A549 (cell line): ENCODE data around the gene CNKSR3.

Experiments used
- CBX2 ChIP-seq: fragments of 200-600 bp; sonication (generic); IDR thresholded peaks from 2 replicates; pipeline ENCODE4 v1.6.1; 2016; ENCODE audit warnings: low read depth, mild to moderate bottlenecking, borderline replicate concordance
- CEBPB ChIP-seq, 2 experiments: fragments of >200 bp in 1 of 2; sonication (Bioruptor Twin) in 1 of 2; formaldehyde crosslinking in 1 of 2; IDR thresholded peaks; 2 replicates each; pipeline ENCODE4 v1.6.1; 2012 to 2016
- CTCF ChIP-seq: fragments of >200 bp; sonication (Bioruptor Twin); formaldehyde crosslinking; IDR thresholded peaks from 3 replicates; pipeline ENCODE4 v1.5.1; 2016
- EHF ChIP-seq: fragments of 250-450 bp; sonication (Bioruptor Pico); IDR thresholded peaks from 2 replicates; pipeline ENCODE4 v1.5.0; 2020; ENCODE audit warnings: mild to moderate bottlenecking
- JUNB ChIP-seq: fragments of >200 bp; sonication (Bioruptor Twin); formaldehyde crosslinking; IDR thresholded peaks from 2 replicates; pipeline ENCODE4 v1.6.1; 2016
- MAX ChIP-seq: IDR thresholded peaks from 2 replicates; pipeline ENCODE4 v1.6.1; 2012
- NPAS2 ChIP-seq: fragments of 250-450 bp; sonication (Bioruptor Pico); IDR thresholded peaks from 2 replicates; pipeline ENCODE4 v1.8.0; 2022; ENCODE audit warnings: mild to moderate bottlenecking, moderate library complexity, borderline replicate concordance
- POLR2A ChIP-seq: IDR thresholded peaks from 2 replicates; pipeline ENCODE4 v1.6.1; 2012; ENCODE audit warnings: mild to moderate bottlenecking, low read length
- ZNF302 ChIP-seq: fragments of 250-450 bp; sonication (Bioruptor Pico); IDR thresholded peaks from 2 replicates; pipeline ENCODE4 v1.9.0; 2021; ENCODE audit warnings: inconsistent platforms, mild to moderate bottlenecking, moderate library complexity

DNA sequence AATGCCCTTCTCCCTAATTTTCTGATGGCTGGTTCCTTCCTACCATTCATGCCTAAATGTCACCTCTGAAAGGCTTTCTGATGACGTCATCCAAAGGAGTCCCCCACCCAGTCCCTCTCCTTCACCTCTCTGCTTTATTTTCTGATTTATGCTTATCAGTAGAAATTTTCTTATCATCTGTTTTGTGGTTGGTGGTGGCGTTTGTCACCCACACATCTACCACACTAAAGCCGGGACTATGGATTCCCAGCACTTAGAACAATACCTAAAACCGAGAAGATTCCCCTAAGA, 9.0 kb downstream of the CNKSR3 start:
- TF ChIP-seq ZNF302 (CRISPR knock-in tag) (no peak), CTCF (no peak), EHF (no peak), POLR2A (no peak), MAX (no peak), CBX2 (no peak), NPAS2 (CRISPR knock-in tag) (no peak), JUNB (no peak), CEBPB (IDR thresholded peaks at IDR 0.05) (no peak)
